Activated CD4-positive, alpha-beta T cell treated with anti-CD3 and anti-CD28 coated beads, Interleukin-2, amount 10 ng/mL, durations not matched to agents 24 days and 14 days (primary cell): ENCODE data around the gene STAG1. TPM values are rescaled to one million over a fixed set of nuclear protein-coding genes. Genes with fewer than 3 reads are reported as not detected.
"Not testable (repeated sequence)": the region's sequence is repeated elsewhere in the genome, so short reads cannot be mapped to it uniquely, and the experiment has no call there.

Source experiments
- DNase-seq: peaks from one replicate; pipeline ENCODE4 v3.0.0; 2022
- H3K27ac Mint-ChIP-seq: one replicate; pipeline ENCODE4 v1.8.0; 2022; ENCODE audit warnings: mild to moderate bottlenecking, mixed read lengths
- H3K27me3 Mint-ChIP-seq: one replicate; pipeline ENCODE4 v1.8.0; 2022; ENCODE audit warnings: mixed read lengths
- H3K36me3 Mint-ChIP-seq: one replicate; pipeline ENCODE4 v1.8.0; 2022; ENCODE audit warnings: low read depth, mild to moderate bottlenecking, mixed read lengths
- H3K4me1 Mint-ChIP-seq: one replicate; pipeline ENCODE4 v1.8.0; 2021; ENCODE audit warnings: mixed read lengths
- H3K4me3 Mint-ChIP-seq: one replicate; pipeline ENCODE4 v1.8.0; 2022; ENCODE audit warnings: mild to moderate bottlenecking, moderate library complexity, mixed read lengths
- H3K9me3 Mint-ChIP-seq: one replicate; pipeline ENCODE4 v1.8.0; 2021; ENCODE audit warnings: mixed read lengths
- intact Hi-C: fragments of 100-400 bp; cut with micrococcal nuclease; formaldehyde crosslinking; loops from one replicate; pipeline ENCODE4 v1.15.1; 2023
- total RNA-seq: library from RNA; stranded (reverse); gene quantifications from 2 replicates; pipeline ENCODE4 v1.2.3, GENCODE V29; 2022

Gene STAG1
- total RNA-seq, 1 donor from 2014 or later, result 46.2 TPM

DNA sequence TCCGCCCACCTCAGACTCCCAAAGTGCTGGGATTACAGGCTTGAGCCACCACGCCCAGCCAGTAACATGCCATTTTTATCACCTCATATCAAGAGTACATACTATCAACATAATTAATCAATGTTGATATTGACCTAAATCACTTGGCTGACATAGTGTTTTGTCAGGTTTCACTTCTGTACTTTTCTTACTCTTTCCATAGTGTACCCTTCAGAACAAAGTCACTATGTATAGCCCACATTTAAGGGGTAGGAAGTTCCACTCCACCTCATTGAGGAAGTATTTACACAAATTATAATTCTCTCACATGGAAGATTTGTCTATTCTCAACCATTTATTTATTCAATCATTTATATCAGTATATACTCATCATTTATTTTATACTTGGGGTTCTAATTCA is 145.2 kb downstream of the STAG1 start:
- Mint-ChIP-seq H3K36me3 (peaks cover 28% of the 10 kb centered on the region), H3K27me3 (no peaks in the 10 kb centered on the region), H3K9me3 (no peaks in the 10 kb centered on the region), H3K4me1 (peaks cover 13% of the 10 kb centered on the region), H3K4me3 (no peak overlapping the region), H3K27ac (no peak overlapping the region)
- DNase-seq, result no peak
- intact Hi-C loops, result no loop called here

- H3K27me3 Mint-ChIP-seq, DNase-seq, H3K4me3 Mint-ChIP-seq, intact Hi-C loops, H3K9me3 Mint-ChIP-seq, H3K27ac Mint-ChIP-seq: not testable (repeated sequence)
- peaks cover 13% of the 10 kb centered on the region for H3K4me1 Mint-ChIP-seq
- peaks cover 30% of the 10 kb centered on the region for H3K36me3 Mint-ChIP-seq
Observed at GRCh38 chr3:136606216-136606615, 146.0 kb downstream of the STAG1 start.

GRCh38 chr3:136604961-136605360 is 147.2 kb downstream of the STAG1 start:
- no peaks in the 10 kb centered on the region for H3K27me3 Mint-ChIP-seq
- H3K36me3 Mint-ChIP-seq, result peaks cover 27% of the 10 kb centered on the region
- intact Hi-C loops, result no loop called here
- no peak overlapping the region for H3K27ac Mint-ChIP-seq
- H3K4me1 Mint-ChIP-seq, result peaks cover 9% of the 10 kb centered on the region
- no peak overlapping the region for H3K4me3 Mint-ChIP-seq
- no peak for DNase-seq
- H3K9me3 Mint-ChIP-seq, result no peaks in the 10 kb centered on the region

DNA sequence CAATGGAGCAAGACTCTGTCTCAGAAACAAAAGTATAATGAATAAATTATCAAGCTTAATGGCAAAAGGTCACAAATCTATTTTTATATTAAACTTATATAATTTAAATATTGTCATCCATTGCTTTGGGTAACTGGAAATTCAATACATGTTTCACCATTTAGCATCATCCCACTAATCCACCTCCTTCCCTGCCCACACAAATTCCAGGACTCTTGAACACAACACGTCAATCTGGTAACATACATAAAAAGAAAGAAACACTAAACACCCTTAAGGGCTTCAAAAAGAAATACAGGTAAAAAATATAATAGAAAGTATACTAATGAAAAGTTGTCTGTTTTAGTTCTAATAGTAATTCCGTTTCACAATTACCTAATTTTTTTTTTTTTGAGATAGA is 149.4 kb downstream of the STAG1 start:
- H3K4me3 Mint-ChIP-seq, result no peak overlapping the region

DNA sequence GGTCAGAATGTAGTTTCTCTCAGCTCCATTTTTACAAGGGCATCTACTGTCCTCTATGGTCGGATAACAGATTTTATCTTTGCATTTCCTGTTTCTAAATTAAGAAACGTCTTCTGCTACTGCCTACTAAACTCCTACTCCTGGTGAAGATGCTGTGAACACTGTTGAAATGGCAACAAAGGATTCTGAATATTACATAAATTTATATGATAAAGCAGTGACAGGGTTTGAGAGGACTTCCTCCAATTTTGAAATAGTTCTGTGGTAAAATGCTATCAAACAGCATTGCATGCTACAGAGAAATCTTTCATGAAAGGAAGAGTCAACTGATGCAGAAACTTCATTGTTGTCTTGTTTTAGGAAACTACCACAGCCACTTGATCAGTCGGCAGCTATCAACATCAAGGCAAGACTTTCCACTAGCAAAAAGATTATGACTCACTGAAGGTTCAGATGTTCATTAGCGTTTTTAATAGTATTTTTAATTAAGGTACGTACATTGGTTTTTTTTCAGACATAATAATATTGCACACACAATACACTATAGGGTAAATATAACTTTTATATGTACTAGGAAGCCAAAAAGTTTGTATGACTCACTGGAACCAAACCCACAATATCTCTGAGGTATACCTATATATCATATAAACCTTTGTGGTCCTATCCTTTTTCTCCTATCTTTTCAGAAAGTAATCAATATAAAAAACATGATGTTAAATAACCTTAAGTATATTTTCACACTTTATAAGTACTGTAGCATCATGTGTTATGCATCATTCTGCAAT is 156.1 kb downstream of the STAG1 start:
- Mint-ChIP-seq H3K9me3 (no peaks in the 10 kb centered on the region), H3K36me3 (peaks cover 20% of the 10 kb centered on the region), H3K27ac (peak overlapping the region; percentile 52), H3K4me1 (peaks cover 15% of the 10 kb centered on the region), H3K27me3 (no peaks in the 10 kb centered on the region), H3K4me3 (peak overlapping the region; percentile 62)
- DNase-seq, result no peak
- intact Hi-C loops, result loop anchor here (1.0 kb wide), 1 partner anchor 154 kb away; no protein-coding TSS in a partner anchor

More for the DNA sequence above, 149.4 kb downstream of the STAG1 start:
- DNase-seq, result no peak
- Mint-ChIP-seq H3K27ac (no peak overlapping the region), H3K36me3 (peaks cover 21% of the 10 kb centered on the region), H3K4me1 (peaks cover 9% of the 10 kb centered on the region), H3K27me3 (no peaks in the 10 kb centered on the region), H3K9me3 (no peaks in the 10 kb centered on the region)
- intact Hi-C loops, result no loop called here

- Mint-ChIP-seq H3K27ac (no peak overlapping the region), H3K36me3 (peaks cover 23% of the 10 kb centered on the region), H3K9me3 (no peaks in the 10 kb centered on the region), H3K4me1 (no peaks in the 10 kb centered on the region), H3K27me3 (no peaks in the 10 kb centered on the region), H3K4me3 (no peak overlapping the region)
- intact Hi-C loops, result no loop called here
- no peak for DNase-seq
Observed at GRCh38 chr3:136586580-136586979, 165.6 kb downstream of the STAG1 start.

GRCh38 chr3:136584728-136585127 is 167.4 kb downstream of the STAG1 start:
- no peak overlapping the region for H3K4me3 Mint-ChIP-seq
- H3K27me3 Mint-ChIP-seq, result no peaks in the 10 kb centered on the region
- no peaks in the 10 kb centered on the region for H3K9me3 Mint-ChIP-seq
- no peak overlapping the region for H3K27ac Mint-ChIP-seq
- intact Hi-C loops, result no loop called here
- peaks cover 21% of the 10 kb centered on the region for H3K36me3 Mint-ChIP-seq
- no peaks in the 10 kb centered on the region for H3K4me1 Mint-ChIP-seq
- DNase-seq, result no peak

- Mint-ChIP-seq H3K4me1 (no peaks in the 10 kb centered on the region), H3K9me3 (no peaks in the 10 kb centered on the region), H3K27ac (no peak overlapping the region), H3K4me3 (no peak overlapping the region), H3K36me3 (peaks cover 21% of the 10 kb centered on the region), H3K27me3 (no peaks in the 10 kb centered on the region)
- intact Hi-C loops, result no loop called here
- no peak for DNase-seq
Observed at GRCh38 chr3:136583823-136584222, 168.4 kb downstream of the STAG1 start.

GRCh38 chr3:136577791-136578190 is 174.4 kb downstream of the STAG1 start:
- no peak for DNase-seq
- Mint-ChIP-seq H3K4me3 (no peak overlapping the region), H3K27ac (no peak overlapping the region), H3K9me3 (no peaks in the 10 kb centered on the region), H3K4me1 (no peaks in the 10 kb centered on the region), H3K36me3 (peaks cover 12% of the 10 kb centered on the region), H3K27me3 (no peaks in the 10 kb centered on the region)
- intact Hi-C loops, result no loop called here

GRCh38 chr3:136576279-136577009 is 175.7 kb downstream of the STAG1 start:
- intact Hi-C loops, result no loop called here
- Mint-ChIP-seq H3K27ac (no peak overlapping the region), H3K4me3 (no peak overlapping the region), H3K36me3 (peaks cover 18% of the 10 kb centered on the region), H3K27me3 (no peaks in the 10 kb centered on the region), H3K4me1 (no peaks in the 10 kb centered on the region), H3K9me3 (no peaks in the 10 kb centered on the region)
- no peak for DNase-seq

GRCh38 chr3:136567599-136568188 is 184.5 kb downstream of the STAG1 start:
- no peak for DNase-seq
- H3K27ac Mint-ChIP-seq, result no peak overlapping the region
- peaks cover 27% of the 10 kb centered on the region for H3K36me3 Mint-ChIP-seq
- no peak overlapping the region for H3K4me3 Mint-ChIP-seq
- H3K27me3 Mint-ChIP-seq, result no peaks in the 10 kb centered on the region
- intact Hi-C loops, result no loop called here
- no peaks in the 10 kb centered on the region for H3K4me1 Mint-ChIP-seq
- H3K9me3 Mint-ChIP-seq, result no peaks in the 10 kb centered on the region

DNA sequence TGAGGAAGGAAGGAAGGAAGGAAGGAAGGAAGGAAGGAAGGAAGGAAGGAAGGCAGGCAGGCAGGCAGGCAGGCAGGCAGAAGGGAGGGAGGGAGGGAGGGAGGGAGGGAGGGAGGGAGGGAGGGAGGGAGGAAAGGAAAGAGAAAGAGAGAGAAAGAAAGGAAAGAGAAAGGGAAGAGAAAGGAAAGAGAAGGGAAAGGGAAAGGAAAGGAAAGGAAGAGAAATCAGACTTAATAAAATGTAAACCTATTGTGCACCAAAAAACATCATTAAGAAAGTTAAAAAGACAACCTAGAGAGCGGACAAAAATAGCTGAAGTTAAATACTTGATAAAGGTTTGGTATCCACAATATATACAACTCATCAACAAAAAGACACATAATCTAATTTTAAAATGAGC is 187.2 kb downstream of the STAG1 start:
- H3K27ac Mint-ChIP-seq, H3K4me1 Mint-ChIP-seq, intact Hi-C loops, DNase-seq, H3K9me3 Mint-ChIP-seq, H3K27me3 Mint-ChIP-seq, H3K4me3 Mint-ChIP-seq: not testable (repeated sequence)
- H3K36me3 Mint-ChIP-seq, result peaks cover 14% of the 10 kb centered on the region

DNA sequence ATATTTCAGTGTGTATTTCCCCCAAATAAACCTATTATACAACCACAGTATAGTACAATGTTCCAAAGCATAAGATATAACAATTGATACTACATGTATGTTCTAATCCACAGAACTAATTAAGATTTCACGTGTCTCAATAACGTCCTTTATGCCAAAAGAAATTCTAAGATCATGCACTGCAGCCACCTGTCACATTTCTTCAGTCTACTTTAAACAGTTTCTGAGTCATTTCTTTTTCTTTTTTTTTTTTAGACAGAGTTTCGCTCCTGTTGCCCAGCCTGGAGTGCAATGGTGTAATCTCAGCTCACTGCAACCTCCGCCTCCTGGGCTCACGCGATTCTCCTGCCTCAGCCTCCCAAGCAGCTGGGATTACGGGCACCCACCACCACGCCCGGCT is 190.2 kb downstream of the STAG1 start:
- H3K4me3 Mint-ChIP-seq, result no peak overlapping the region

GRCh38 chr3:136559896-136560295 is 192.3 kb downstream of the STAG1 start:
- H3K36me3 Mint-ChIP-seq, result peaks cover 3% of the 10 kb centered on the region

More for the DNA sequence above, 190.2 kb downstream of the STAG1 start:
- H3K27me3 Mint-ChIP-seq, result no peaks in the 10 kb centered on the region
- DNase-seq, result no peak
- no peaks in the 10 kb centered on the region for H3K9me3 Mint-ChIP-seq
- H3K36me3 Mint-ChIP-seq, result peaks cover 8% of the 10 kb centered on the region
- H3K4me1 Mint-ChIP-seq, result no peaks in the 10 kb centered on the region
- intact Hi-C loops, result no loop called here
- H3K27ac Mint-ChIP-seq, result no peak overlapping the region

More at GRCh38 chr3:136559896-136560295, 192.3 kb downstream of the STAG1 start:
- H3K4me3 Mint-ChIP-seq, result no peak overlapping the region
- no peaks in the 10 kb centered on the region for H3K27me3 Mint-ChIP-seq
- intact Hi-C loops, result no loop called here
- no peak overlapping the region for H3K27ac Mint-ChIP-seq
- H3K9me3 Mint-ChIP-seq, result no peaks in the 10 kb centered on the region
- no peaks in the 10 kb centered on the region for H3K4me1 Mint-ChIP-seq
- no peak for DNase-seq
